Endothelial cell of umbilical vein (primary cell): Measurements from ENCODE around the gene RAD51B. TPM values are rescaled to one million over a fixed set of nuclear protein-coding genes. Genes with fewer than 3 reads are reported as not detected.

Experiments
- BruUV-seq: library from RNA; stranded (reverse); fragments of 400-500 nt; replicated peaks from 2 replicates; lab custom pipeline; 2021; lab: Mats Ljungman, UMichigan
- CTCF ChIA-PET: fragments of 300-600, 350-600 bp; sonication (Branson Sonifier 250); formaldehyde crosslinking; loops from one replicate; lab custom pipeline; 2021; ENCODE audit warnings: antibody characterized with exemption, inconsistent platforms; lab: Charles Lee
- POLR2A ChIA-PET: fragments of 300-600, 350-600 bp; sonication (Branson Sonifier 250); formaldehyde crosslinking; loops from one replicate; lab custom pipeline; 2021; ENCODE audit warnings: antibody characterized with exemption, inconsistent platforms; lab: Charles Lee
- DNase-seq: peaks from one replicate; pipeline ENCODE4 v3.0.0-alpha.2; 2011; ENCODE audit warnings: low read depth, low spot score
- FAIRE-seq: peaks from 2 replicates; lab custom pipeline; 2011; peaks lifted over from hg19 to GRCh38; lab: Jason Lieb, UNC
- H2AFZ ChIP-seq: 2 replicates; pipeline ENCODE4 v1.6.0; 2012; ENCODE audit warnings: low read depth, low read length, control low read depth, inconsistent platforms
- H3K27ac ChIP-seq: 2 replicates; pipeline ENCODE4 v1.5.1; 2011; ENCODE audit warnings: low read depth, mild to moderate bottlenecking, control low read depth, low read length, moderate library complexity; ENCODE audit not compliant: insufficient read depth
- H3K27me3 ChIP-seq, 2 experiments: 2 replicates each; pipeline versions ENCODE4 v1.6.0 to v1.6.1; 2011; ENCODE audit warnings: low read length in 2 of 2, mixed read lengths in 1 of 2; ENCODE audit not compliant: control insufficient read depth in 2 of 2, insufficient read depth in 2 of 2
- H3K36me3 ChIP-seq, 2 experiments: 2 replicates in 1 of 2; 3 replicates in 1 of 2; pipeline ENCODE4 v1.5.1; 2011; ENCODE audit warnings: low read length in 2 of 2, mild to moderate bottlenecking in 1 of 2, moderate library complexity in 1 of 2; ENCODE audit not compliant: control insufficient read depth in 2 of 2, insufficient read depth in 2 of 2; ENCODE audit errors: extremely low read depth in 1 of 2
- H3K4me1 ChIP-seq: 3 replicates; pipeline ENCODE4 v1.5.1; 2011; ENCODE audit warnings: mild to moderate bottlenecking, low read length; ENCODE audit not compliant: control insufficient read depth, insufficient read depth; ENCODE audit errors: extremely low read depth
- H3K4me2 ChIP-seq: 2 replicates; pipeline ENCODE4 v1.6.1; 2011; ENCODE audit warnings: low read length, control low read depth, mixed read lengths; ENCODE audit not compliant: insufficient read depth
- H3K4me3 ChIP-seq, 3 experiments: fragments of 200-600 bp in 1 of 3; sonication (generic), shearing (Covaris generic) in 1 of 3; replicated peaks in 1 of 3; 2 replicates each; pipeline ENCODE4 v1.5.1; 2011 to 2016; ENCODE audit warnings: control low read depth in 3 of 3, low read length in 3 of 3, mild to moderate bottlenecking in 2 of 3, inconsistent platforms in 1 of 3, low read depth in 1 of 3, moderate library complexity in 1 of 3; ENCODE audit not compliant: insufficient read depth in 1 of 3
- H3K79me2 ChIP-seq: 2 replicates; pipeline ENCODE4 v1.6.0; 2012; ENCODE audit warnings: low read length, inconsistent platforms; ENCODE audit not compliant: control insufficient read depth, insufficient read depth
- H3K9ac ChIP-seq: replicated peaks from 2 replicates; pipeline ENCODE3; 2011; ENCODE audit warnings: low read length, control low read depth; ENCODE audit not compliant: insufficient read depth; ENCODE audit errors: extremely low read depth
- H3K9me1 ChIP-seq: replicated peaks from 3 replicates; pipeline ENCODE4 v1.6.0; 2011; ENCODE audit warnings: mild to moderate bottlenecking, low read length; ENCODE audit not compliant: control insufficient read depth, insufficient read depth; ENCODE audit errors: extremely low read depth
- H3K9me3 ChIP-seq: replicated peaks from 2 replicates; pipeline ENCODE4 v1.5.1; 2012; ENCODE audit warnings: low read length, inconsistent platforms; ENCODE audit not compliant: control insufficient read depth, insufficient read depth
- H4K20me1 ChIP-seq: replicated peaks from 2 replicates; pipeline ENCODE3; 2011; ENCODE audit warnings: mild to moderate bottlenecking, low read length; ENCODE audit not compliant: control insufficient read depth, insufficient read depth; ENCODE audit errors: extremely low read depth
- EZH2 ChIP-seq: IDR thresholded peaks from 2 replicates; pipeline ENCODE4 v1.6.1; 2012; ENCODE audit warnings: borderline replicate concordance, low read depth, mild to moderate bottlenecking, moderate library complexity, low read length, inconsistent platforms; ENCODE audit not compliant: severe bottlenecking
- FOS ChIP-seq: IDR thresholded peaks from 2 replicates; pipeline ENCODE4 v1.6.1; 2011; ENCODE audit warnings: mild to moderate bottlenecking, low read length, moderate library complexity, borderline replicate concordance; ENCODE audit not compliant: insufficient read depth
- GATA2 ChIP-seq: IDR thresholded peaks from 2 replicates; pipeline ENCODE4 v1.7.0; 2011; ENCODE audit warnings: low read depth, mild to moderate bottlenecking, moderate library complexity, mixed read lengths, low read length; ENCODE audit not compliant: insufficient read length, insufficient read depth
- MAX ChIP-seq: IDR thresholded peaks from 2 replicates; pipeline ENCODE4 v1.6.1; 2011; ENCODE audit not compliant: insufficient read depth, insufficient read length
- MYC ChIP-seq: IDR thresholded peaks from one replicate; pipeline ENCODE4 v1.6.1; 2011; ENCODE audit warnings: mild to moderate bottlenecking, low read depth, low read length
- POLR2AphosphoS5 ChIP-seq: IDR thresholded peaks from 2 replicates; pipeline ENCODE4 v1.6.1; 2012; ENCODE audit warnings: low read depth, mild to moderate bottlenecking, control low read depth, low read length, moderate library complexity; ENCODE audit not compliant: insufficient read depth
- dilution Hi-C: fragments of 300-500 bp; cut with MboI; formaldehyde crosslinking; loops from one replicate; pipeline ENCODE4 v1.15.0; 2019; ENCODE audit warnings: low sequenced_read_pairs; ENCODE audit not compliant: extremely low pct_ligation_motif_present
- intact Hi-C: fragments of 100-400 bp; cut with micrococcal nuclease; formaldehyde crosslinking; loops from one replicate; pipeline ENCODE4 v1.10.0; 2022
- polyA plus RNA-seq, 4 experiments: library from polyadenylated mRNA; depleted of rRNA in 3 of 4; stranded (reverse) in 3 of 4; unstranded in 1 of 4; fragments of >200 nt; gene quantifications; 2 replicates each; pipeline versions ENCODE4 v1.2.1 to v1.2.3, GENCODE V29; 2011 to 2012; ENCODE audit warnings: missing spikeins in 1 of 4
- total RNA-seq: library from RNA; stranded (reverse); gene quantifications from 2 replicates; pipeline ENCODE4 v1.2.3, GENCODE V29; 2021

Gene RAD51B
- total and polyA plus RNA-seq, 2 donors (not counting 3 experiments of a cell fraction or from before 2014, with no cell fraction given) = 3.9 to 19.0 TPM

GRCh38 chr14:68309616-68310015 lies 490.0 kb downstream of the RAD51B start:
- Histone ChIP-seq H2AFZ (no peak overlapping the region), H3K4me2 (no peak overlapping the region), H3K36me3 (no peaks in the 10 kb centered on the region), H3K4me1 (peaks cover 9% of the 10 kb centered on the region), H4K20me1 (no peaks in the 10 kb centered on the region), H3K9me1 (no peaks in the 10 kb centered on the region), H3K27ac (no peak overlapping the region), H3K79me2 (no peaks in the 10 kb centered on the region), H3K9ac (no peak overlapping the region), H3K9me3 (no peaks in the 10 kb centered on the region), H3K27me3 (no peaks in the 10 kb centered on the region), H3K4me3 (no peak overlapping the region)
- ChIA-PET POLR2A (no interaction called here), CTCF (interaction anchor here (0.6 to 1.3 kb wide), 2 partner anchors 20 to 534 kb away, joined by 3 to 4 read pairs; no protein-coding TSS in a partner anchor)
- peak; percentile 93 for FAIRE-seq
- TF ChIP-seq FOS (peak; percentile 55), POLR2AphosphoS5 (peak; percentile 33), GATA2 (no peak)
- intact Hi-C loops (no loop called here), dilution Hi-C loops (no loop called here)
- no TSS peak for BruUV-seq
- DNase-seq = peak; percentile 41

DNA sequence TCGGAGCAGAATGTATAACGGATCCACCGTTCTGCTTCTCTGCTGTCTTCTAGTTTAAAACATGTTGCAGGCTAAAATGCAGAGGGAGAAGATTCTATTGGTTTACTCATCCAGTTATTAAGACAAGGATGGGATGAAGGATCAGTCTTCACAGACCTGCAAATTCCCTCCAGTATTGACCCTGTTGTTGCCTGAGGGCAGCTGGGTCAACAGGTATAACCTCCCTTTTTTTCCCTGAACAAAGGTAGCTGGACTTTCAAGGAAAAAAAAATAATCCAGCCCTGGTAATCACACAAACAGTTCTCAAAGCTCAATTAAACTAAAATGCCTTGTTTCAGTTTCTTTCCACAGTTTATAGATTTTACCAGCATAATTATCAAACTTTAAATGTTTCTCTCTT lies 492.7 kb downstream of the RAD51B start:
- Histone ChIP-seq H3K79me2 (no peaks in the 10 kb centered on the region), H3K9me1 (no peaks in the 10 kb centered on the region), H3K36me3 (no peaks in the 10 kb centered on the region), H3K27ac (no peak overlapping the region), H3K27me3 (no peaks in the 10 kb centered on the region), H4K20me1 (no peaks in the 10 kb centered on the region), H3K4me3 (no peak overlapping the region), H3K9me3 (no peaks in the 10 kb centered on the region), H2AFZ (no peak overlapping the region), H3K4me1 (peaks cover 9% of the 10 kb centered on the region), H3K4me2 (no peak overlapping the region), H3K9ac (no peak overlapping the region)
- dilution Hi-C loops (no loop called here), intact Hi-C loops (no loop called here)
- ChIA-PET CTCF (interaction anchor here (1.0 kb wide), 1 partner anchor 14 kb away, joined by 3 read pairs; no protein-coding TSS in a partner anchor), POLR2A (no interaction called here)
- TF ChIP-seq EZH2 (no peak), FOS (no peak), MAX (no peak), POLR2AphosphoS5 (no peak), MYC (no peak), GATA2 (no peak)
- no peak for FAIRE-seq
- BruUV-seq = no TSS peak
- DNase-seq = no peak
